ENCODE measurements around the gene GFRA4. TPM values are rescaled to one million over a fixed set of nuclear protein-coding genes. Genes with fewer than 3 reads are reported as not detected.

The GFRA4 gene
- total and polyA plus RNA-seq, 2 donors (not counting 3 experiments of a cell fraction or from before 2014, with no cell fraction given): not detected

GRCh38 chr20:3677733-3678132 is 14.5 kb upstream of the GFRA4 start:
- no peak overlapping the region for H3K4me2 ChIP-seq (ENCODE audit: insufficient read depth, low read length)
- no peaks in the 10 kb centered on the region for H3K79me2 ChIP-seq (ENCODE audit: control insufficient read depth, insufficient read depth, low read length)
- intact Hi-C loops (cut with micrococcal nuclease): loop anchor here (5.0 kb wide), 1 partner anchor 75 kb away; no protein-coding TSS in a partner anchor
- dilution Hi-C loops (cut with MboI; ENCODE audit: extremely low pct_ligation_motif_present, low sequenced_read_pairs): no loop called here
- H3K27ac ChIP-seq (ENCODE audit: insufficient read depth, low read depth, low read length): no peak overlapping the region
- ChIA-PET CTCF (interaction anchor here (0.6 to 7.1 kb wide), 22 partner anchors 10 to 408 kb away, joined by 3 to 346 read pairs (median 14); partner anchors contain the start of genes ADISSP, AP5S1, CENPB and SIGLEC1), POLR2A (no interaction called here)
- H3K9ac ChIP-seq (replicated peaks; ENCODE audit: extremely low read depth, insufficient read depth, low read length): no peak overlapping the region
- TF ChIP-seq POLR2AphosphoS5 (IDR thresholded peaks at IDR 0.05; ENCODE audit: insufficient read depth, low read depth, low read length): no peak
- TF ChIP-seq GATA2 (IDR thresholded peaks at IDR 0.05; ENCODE audit: insufficient read depth, insufficient read length, low read depth, low read length): no peak
- no peaks in the 10 kb centered on the region for H3K9me1 ChIP-seq (replicated peaks; ENCODE audit: control insufficient read depth, extremely low read depth, insufficient read depth, low read length)
- H3K27me3 ChIP-seq (ENCODE audit: control insufficient read depth in 2 of 2, insufficient read depth in 2 of 2, low read length in 2 of 2): peaks cover 36 to 42% of the 10 kb centered on the region in 2 experiments
- BruUV-seq (replicated peaks): no TSS peak
- no peaks in the 10 kb centered on the region for H3K4me1 ChIP-seq (ENCODE audit: control insufficient read depth, extremely low read depth, insufficient read depth, low read length)
- no peak overlapping the region for H3K4me3 ChIP-seq (replicated peaks in 1 of 3; ENCODE audit: insufficient read depth in 1 of 3, low read depth in 1 of 3, low read length in 3 of 3)
- DNase-seq (ENCODE audit: low read depth, low spot score) (no peak), FAIRE-seq (no peak)
- no peaks in the 10 kb centered on the region for H3K9me3 ChIP-seq (replicated peaks; ENCODE audit: control insufficient read depth, insufficient read depth, low read length)
- no peaks in the 10 kb centered on the region for H3K36me3 ChIP-seq (ENCODE audit: control insufficient read depth in 2 of 2, extremely low read depth in 1 of 2, insufficient read depth in 2 of 2, low read length in 2 of 2)
- H4K20me1 ChIP-seq (replicated peaks; ENCODE audit: control insufficient read depth, extremely low read depth, insufficient read depth, low read length): no peaks in the 10 kb centered on the region
- no peak overlapping the region for H2AFZ ChIP-seq (ENCODE audit: low read depth, low read length)

- H3K27ac ChIP-seq (ENCODE audit: insufficient read depth, low read depth, low read length): no peak overlapping the region
- DNase-seq (ENCODE audit: low read depth, low spot score) (no peak), FAIRE-seq (no peak)
- no peaks in the 10 kb centered on the region for H4K20me1 ChIP-seq (replicated peaks; ENCODE audit: control insufficient read depth, extremely low read depth, insufficient read depth, low read length)
- H3K79me2 ChIP-seq (ENCODE audit: control insufficient read depth, insufficient read depth, low read length): no peaks in the 10 kb centered on the region
- H3K9ac ChIP-seq (replicated peaks; ENCODE audit: extremely low read depth, insufficient read depth, low read length): no peak overlapping the region
- no TSS peak for BruUV-seq (replicated peaks)
- H3K36me3 ChIP-seq (ENCODE audit: control insufficient read depth in 2 of 2, extremely low read depth in 1 of 2, insufficient read depth in 2 of 2, low read length in 2 of 2): no peaks in the 10 kb centered on the region
- H2AFZ ChIP-seq (ENCODE audit: low read depth, low read length): no peak overlapping the region
- no peaks in the 10 kb centered on the region for H3K4me1 ChIP-seq (ENCODE audit: control insufficient read depth, extremely low read depth, insufficient read depth, low read length)
- H3K9me1 ChIP-seq (replicated peaks; ENCODE audit: control insufficient read depth, extremely low read depth, insufficient read depth, low read length): no peaks in the 10 kb centered on the region
- ChIA-PET POLR2A (interaction anchor here (0.5 to 1.3 kb wide), 2 partner anchors 36 to 91 kb away, joined by 4 read pairs; no protein-coding TSS in a partner anchor), CTCF (interaction anchor here (0.9 to 7.1 kb wide), 15 partner anchors 15 to 180 kb away, joined by 3 to 346 read pairs (median 22); partner anchors contain the start of genes ADISSP, SIGLEC1 and SPEF1)
- no peaks in the 10 kb centered on the region for H3K9me3 ChIP-seq (replicated peaks; ENCODE audit: control insufficient read depth, insufficient read depth, low read length)
- H3K27me3 ChIP-seq (ENCODE audit: control insufficient read depth in 2 of 2, insufficient read depth in 2 of 2, low read length in 2 of 2): peaks cover 30 to 39% of the 10 kb centered on the region in 2 experiments
- no peak for TF ChIP-seq EZH2 (IDR thresholded peaks at IDR 0.05; ENCODE audit: borderline replicate concordance, low read depth, low read length, severe bottlenecking)
- TF ChIP-seq CTCF (IDR thresholded peaks at IDR 0.05; ENCODE audit: extremely low read depth in 1 of 2, insufficient read depth in 1 of 2, low read depth in 1 of 2, low read length in 2 of 2): no peak
- no peak for TF ChIP-seq JUN (IDR thresholded peaks at IDR 0.05; ENCODE audit: borderline replicate concordance, insufficient read depth, insufficient read length, low read depth)
- TF ChIP-seq GATA2 (IDR thresholded peaks at IDR 0.05; ENCODE audit: insufficient read depth, insufficient read length, low read depth, low read length): no peak
- no peak for TF ChIP-seq MAX (IDR thresholded peaks at IDR 0.05; ENCODE audit: insufficient read depth, insufficient read length)
- TF ChIP-seq POLR2A (IDR thresholded peaks at IDR 0.05; ENCODE audit: low read depth, low read length): no peak
- TF ChIP-seq MYC (IDR thresholded peaks at IDR 0.05; ENCODE audit: low read depth, low read length): no peak
- no peak for TF ChIP-seq POLR2AphosphoS5 (IDR thresholded peaks at IDR 0.05; ENCODE audit: insufficient read depth, low read depth, low read length)
- no peak for TF ChIP-seq FOS (IDR thresholded peaks at IDR 0.05; ENCODE audit: borderline replicate concordance, insufficient read depth, low read length)
- dilution Hi-C loops (cut with MboI; ENCODE audit: extremely low pct_ligation_motif_present, low sequenced_read_pairs) (no loop called here), intact Hi-C loops (cut with micrococcal nuclease) (loop anchor here (5.0 kb wide), 1 partner anchor 77 kb away; no protein-coding TSS in a partner anchor)
- H3K4me2 ChIP-seq (ENCODE audit: insufficient read depth, low read length): no peak overlapping the region
- no peak overlapping the region for H3K4me3 ChIP-seq (replicated peaks in 1 of 3; ENCODE audit: insufficient read depth in 1 of 3, low read depth in 1 of 3, low read length in 3 of 3)
Measured at GRCh38 chr20:3674995-3675900, 12.0 kb upstream of the GFRA4 start.

Data from endothelial cell of umbilical vein (primary cell).